DMS53 (cell line): ENCODE results near the gene B3GNT2.
"Not testable (repeated sequence)": the region's sequence is repeated elsewhere in the genome, so short reads cannot be mapped to it uniquely, and the experiment has no call there.

Source experiments
- DNase-seq: peaks from one replicate; lab custom pipeline; 2025; lab: John Stamatoyannopoulos, UW

B3GNT2 gene

GRCh38 chr2:62185475-62186155 lies 10.3 kb upstream of the B3GNT2 start:
- DNase-seq = no peak

GRCh38 chr2:62186156-62186905 lies 9.6 kb upstream of the B3GNT2 start:
- no peak for DNase-seq

- no peak for DNase-seq
Observed at GRCh38 chr2:62187246-62187645, 8.7 kb upstream of the B3GNT2 start.

GRCh38 chr2:62188416-62188815 lies 7.5 kb upstream of the B3GNT2 start:
- DNase-seq = no peak

GRCh38 chr2:62189196-62189595 lies 6.7 kb upstream of the B3GNT2 start:
- DNase-seq = no peak

GRCh38 chr2:62192811-62193210 lies 3.1 kb upstream of the B3GNT2 start:
- DNase-seq = no peak

GRCh38 chr2:62194558-62195420 lies 1.1 kb upstream of the B3GNT2 start:
- DNase-seq = no peak

- DNase-seq = peak; percentile 88
Observed at GRCh38 chr2:62196278-62196901, 475 bp downstream of the B3GNT2 start.

- peak; percentile 47 for DNase-seq
Observed at GRCh38 chr2:62197011-62197924, 1.4 kb downstream of the B3GNT2 start.

GRCh38 chr2:62197925-62198633 lies 2.2 kb downstream of the B3GNT2 start:
- no peak for DNase-seq

GRCh38 chr2:62198854-62199253 lies 2.9 kb downstream of the B3GNT2 start:
- DNase-seq = not testable (repeated sequence)

- no peak for DNase-seq
Observed at GRCh38 chr2:62199392-62200125, 3.6 kb downstream of the B3GNT2 start.

- no peak for DNase-seq
Observed at GRCh38 chr2:62200291-62200841, 4.5 kb downstream of the B3GNT2 start.

GRCh38 chr2:62200868-62201267 lies 5.0 kb downstream of the B3GNT2 start:
- DNase-seq = no peak

GRCh38 chr2:62201307-62201706 lies 5.4 kb downstream of the B3GNT2 start:
- peak; percentile 10 for DNase-seq

- DNase-seq = no peak
Observed at GRCh38 chr2:62202019-62202722, 6.3 kb downstream of the B3GNT2 start.

- no peak for DNase-seq
Observed at GRCh38 chr2:62202729-62203128, 6.8 kb downstream of the B3GNT2 start.

- DNase-seq = no peak
Observed at GRCh38 chr2:62203459-62203858, 7.5 kb downstream of the B3GNT2 start.

GRCh38 chr2:62204998-62205496 lies 9.1 kb downstream of the B3GNT2 start:
- no peak for DNase-seq
